GM12878 (cell line): ENCODE data around the gene UST.

Source experiments
- DPF2 ChIP-seq: fragments of 450-650 bp; IDR thresholded peaks from 2 replicates; pipeline ENCODE4 v1.6.1; 2017; ENCODE audit warnings: mild to moderate bottlenecking
- EP300 ChIP-seq, 2 experiments: fragments of 150-350 bp in 1 of 2; IDR thresholded peaks; 2 replicates each; pipeline ENCODE4 v1.6.1; 2011 to 2012; ENCODE audit warnings: low read depth in 2 of 2, low read length in 2 of 2, borderline replicate concordance in 1 of 2, improper control_type of control experiment in 1 of 2, inconsistent platforms in 1 of 2; ENCODE audit not compliant: control insufficient read depth in 1 of 2
- EZH2 ChIP-seq: IDR thresholded peaks from 2 replicates; pipeline ENCODE4 v1.6.1; 2012; ENCODE audit warnings: low read depth, mild to moderate bottlenecking, control low read depth, inconsistent platforms, low read length, borderline replicate concordance; ENCODE audit not compliant: control insufficient read depth
- RCOR1 ChIP-seq: conservative IDR thresholded peaks from 2 replicates; pipeline ENCODE4 v1.6.1; 2012; ENCODE audit warnings: low read depth, low read length, improper control_type of control experiment
- TF ChIP-seq, protein P1 (sequence below), 3 experiments: IDR thresholded peaks in 2 of 3; conservative IDR thresholded peaks in 1 of 3; 2 replicates each; pipeline ENCODE4 v1.5.1; 2011; ENCODE audit warnings: low read depth in 3 of 3, low read length in 3 of 3, mild to moderate bottlenecking in 3 of 3, control low read depth in 2 of 3, moderate library complexity in 2 of 3, inconsistent platforms in 1 of 3, mixed read lengths in 1 of 3; ENCODE audit not compliant: control insufficient read depth in 2 of 3, insufficient read depth in 1 of 3; ENCODE audit errors: extremely low read depth in 1 of 3

DNA sequence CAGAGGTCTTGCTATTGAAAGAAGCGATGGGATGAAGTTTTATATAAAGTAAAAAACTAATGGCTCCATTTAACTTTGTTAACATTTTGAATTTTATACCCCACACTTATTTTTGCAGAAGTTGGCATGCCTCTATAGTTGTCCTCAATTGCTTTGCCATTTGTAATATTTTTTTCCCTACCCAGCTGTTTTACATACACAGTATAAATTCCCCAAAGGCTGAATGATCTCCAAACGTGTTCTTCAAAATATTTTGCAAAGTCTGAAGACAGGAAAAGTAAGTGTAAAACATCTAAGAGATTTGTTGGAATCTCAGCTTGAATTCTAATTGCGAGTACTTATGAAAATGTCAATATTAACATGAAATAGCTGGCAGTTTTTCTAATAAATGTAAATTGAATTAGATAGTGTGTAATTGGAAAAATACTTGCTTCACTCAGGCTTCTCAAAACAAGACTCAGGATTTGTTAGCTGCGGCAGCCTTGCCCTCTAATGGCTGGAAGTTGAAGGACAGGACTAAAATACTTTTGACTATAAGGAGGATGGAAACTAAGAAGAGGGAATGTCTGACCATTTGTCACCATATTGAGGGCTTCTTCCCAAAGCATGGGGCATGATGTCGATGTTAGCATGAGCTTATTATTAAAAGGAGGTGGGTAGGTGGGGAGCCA is 226.8 kb downstream of the UST start:
- TF ChIP-seq EZH2 (no peak), DPF2 (no peak), RCOR1 (no peak), EP300 (IDR thresholded peaks at IDR 0.05; ENCODE audit: borderline replicate concordance in 1 of 2, control insufficient read depth in 1 of 2, low read depth in 2 of 2, low read length in 2 of 2) (no peak)
- TF ChIP-seq, protein P1, sequence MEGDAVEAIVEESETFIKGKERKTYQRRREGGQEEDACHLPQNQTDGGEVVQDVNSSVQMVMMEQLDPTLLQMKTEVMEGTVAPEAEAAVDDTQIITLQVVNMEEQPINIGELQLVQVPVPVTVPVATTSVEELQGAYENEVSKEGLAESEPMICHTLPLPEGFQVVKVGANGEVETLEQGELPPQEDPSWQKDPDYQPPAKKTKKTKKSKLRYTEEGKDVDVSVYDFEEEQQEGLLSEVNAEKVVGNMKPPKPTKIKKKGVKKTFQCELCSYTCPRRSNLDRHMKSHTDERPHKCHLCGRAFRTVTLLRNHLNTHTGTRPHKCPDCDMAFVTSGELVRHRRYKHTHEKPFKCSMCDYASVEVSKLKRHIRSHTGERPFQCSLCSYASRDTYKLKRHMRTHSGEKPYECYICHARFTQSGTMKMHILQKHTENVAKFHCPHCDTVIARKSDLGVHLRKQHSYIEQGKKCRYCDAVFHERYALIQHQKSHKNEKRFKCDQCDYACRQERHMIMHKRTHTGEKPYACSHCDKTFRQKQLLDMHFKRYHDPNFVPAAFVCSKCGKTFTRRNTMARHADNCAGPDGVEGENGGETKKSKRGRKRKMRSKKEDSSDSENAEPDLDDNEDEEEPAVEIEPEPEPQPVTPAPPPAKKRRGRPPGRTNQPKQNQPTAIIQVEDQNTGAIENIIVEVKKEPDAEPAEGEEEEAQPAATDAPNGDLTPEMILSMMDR (IDR thresholded peaks at IDR 0.05 in 2 of 3, conservative IDR thresholded peaks at IDR 0.05 in 1 of 3; ENCODE audit: control insufficient read depth in 2 of 3, extremely low read depth in 1 of 3, insufficient read depth in 1 of 3, low read depth in 3 of 3, low read length in 3 of 3): peak; percentile 8 to 20 (median 17); a peak in 1 of 6 replicates
